Transverse colon (tissue), 4 donors: ENCODE data around the gene KEAP1. TPM values are rescaled to one million over a fixed set of nuclear protein-coding genes. Genes with fewer than 3 reads are reported as not detected.
A peak's percentile ranks its signal among the peaks of the same experiment; 100 is the strongest.
"Not testable (repeated sequence)": the region's sequence is repeated elsewhere in the genome, so short reads cannot be mapped to it uniquely, and the experiment has no call there.

ENCODE experiments used
- DNase-seq: peaks from one replicate; pipeline ENCODE4 v3.0.0-alpha.2; 2019
- H3K27ac ChIP-seq, 4 donors: fragments of 200-600 bp; sonication (generic); 2 replicates each; pipeline ENCODE4 v1.5.1; 2016 to 2018; ENCODE audit warnings: inconsistent platforms in 4 of 4
- H3K27me3 ChIP-seq: fragments of 200-600 bp; sonication (generic); 2 replicates; pipeline ENCODE4 v1.5.1; 2017; ENCODE audit warnings: inconsistent platforms
- H3K36me3 ChIP-seq, 4 donors: fragments of 200-600 bp; sonication (generic); 2 replicates each; pipeline ENCODE4 v1.5.1; 2017 to 2019; ENCODE audit warnings: inconsistent platforms in 4 of 4
- H3K4me1 ChIP-seq, 4 donors: fragments of 200-600 bp; sonication (generic); 2 replicates each; pipeline ENCODE4 v1.5.1; 2017 to 2020; ENCODE audit warnings: inconsistent platforms in 4 of 4
- H3K4me3 ChIP-seq, 4 donors: fragments of 200-600 bp; sonication (generic); 1 replicate in 1 of 4; 2 replicates in 3 of 4; pipeline versions ENCODE4 v1.5.1 to v1.6.1; 2017 to 2019; ENCODE audit warnings: inconsistent platforms in 4 of 4
- H3K9me3 ChIP-seq, 2 donors: fragments of 200-600 bp; sonication (generic); 2 replicates each; pipeline ENCODE4 v1.5.1; 2017 to 2019; ENCODE audit warnings: inconsistent platforms in 2 of 2
- EP300 ChIP-seq: sonication (generic); formaldehyde crosslinking; IDR thresholded peaks from one replicate; pipeline ENCODE4 v1.6.1; 2017; ENCODE audit warnings: antibody characterized with exemption, low read depth
- POLR2A ChIP-seq: fragments of 450-650 bp; IDR thresholded peaks from one replicate; pipeline ENCODE4 v1.6.1; 2016; ENCODE audit warnings: antibody characterized with exemption, mild to moderate bottlenecking, moderate library complexity
- POLR2AphosphoS5 ChIP-seq, 3 donors: sonication (generic); formaldehyde crosslinking; IDR thresholded peaks; one replicate each; pipeline ENCODE4 v1.6.1; 2016; ENCODE audit warnings: antibody characterized with exemption in 3 of 3
- WGBS, 2 donors: methylation state at CpG; one replicate each; pipeline ENCODE4 v1.1.5; 2018; ENCODE audit warnings: low coverage in 1 of 2; 5-methylcytosine and 5-hydroxymethylcytosine counted together
- in situ Hi-C, 4 donors: fragments of 200-750 bp; cut with MboI; loops; one replicate each; pipeline versions ENCODE4 v1.15.0 to v1.15.1; 2017; ENCODE audit warnings: low sequenced_read_pairs in 3 of 4, low pct_ligation_motif_present in 1 of 4, low pct_unique_long_range_greater_than_20kb in 1 of 4
- intact Hi-C: fragments of 100-400 bp; cut with DNase I; formaldehyde crosslinking; loops from one replicate; pipeline ENCODE4 v1.15.1; 2023; ENCODE audit warnings: low total_unique reads
- total RNA-seq, 4 donors: library from RNA; depleted of rRNA; stranded (reverse); fragments of >200 nt; gene quantifications; one replicate each; pipeline ENCODE4 v1.1.0, GENCODE V29; 2016
- TF ChIP-seq, protein P1 (sequence below), 5 experiments: fragments of 200-600 bp in 3 of 5; fragments of 450-650 bp in 2 of 5; sonication (generic) in 3 of 5; IDR thresholded peaks; 1 replicate in 2 of 5; 2 replicates in 3 of 5; pipeline ENCODE4 v1.5.1; 2016 to 2017; ENCODE audit warnings: antibody characterized with exemption in 5 of 5, inconsistent platforms in 3 of 5, mild to moderate bottlenecking in 2 of 5, moderate library complexity in 1 of 5

Gene KEAP1
- 100 to 1,000 TPM in 1 of 4 donors, 10 to 100 TPM in 3; 54.8 to 348 (median 79.1) TPM for total RNA-seq

DNA sequence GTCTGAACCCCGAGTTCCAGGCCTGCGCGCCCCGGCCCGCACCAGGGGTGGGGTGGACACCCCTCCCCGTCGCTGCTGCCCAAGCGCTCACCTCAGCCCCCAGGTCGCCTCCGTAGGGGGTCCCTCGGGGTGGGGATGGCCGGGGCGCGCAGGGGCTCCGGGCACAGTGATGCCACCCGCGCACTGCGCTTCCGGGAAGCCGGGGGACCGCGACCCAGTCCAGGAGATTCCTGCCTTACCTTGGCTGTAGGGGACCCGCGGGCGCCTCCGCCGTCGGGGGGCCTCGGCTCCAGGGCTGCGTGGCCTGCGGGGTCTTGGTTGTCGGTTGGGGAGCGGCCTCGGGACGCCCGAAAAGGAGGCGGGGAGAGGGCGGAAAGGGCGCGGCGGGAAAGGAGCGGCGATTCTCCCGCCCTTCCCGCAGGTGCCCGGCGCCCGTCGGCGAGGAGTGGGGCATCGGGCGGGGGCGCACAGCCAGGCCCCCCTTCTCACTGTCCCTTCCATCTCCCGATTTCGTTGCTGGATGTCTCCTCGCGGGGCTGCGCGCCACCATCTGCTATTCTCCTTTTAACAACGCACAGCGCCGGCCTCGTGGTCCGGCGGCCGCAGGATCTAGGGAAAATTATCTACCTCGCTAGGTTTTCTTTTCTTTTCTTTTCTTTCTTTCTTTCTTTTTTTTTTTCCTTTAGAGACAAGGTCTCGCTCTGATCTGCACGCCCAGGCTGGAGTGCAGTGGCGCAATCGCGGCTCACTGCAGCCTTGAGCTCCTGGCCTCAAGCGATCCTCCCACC is at the start of gene KEAP1:
Gene KEAP1 (minus strand): TSS at position 355 of the 788 bp plus-strand sequence. CDS start 3,323 bp downstream, outside the sequence.
- Histone ChIP-seq H3K27me3 (no peaks in the 10 kb centered on the region), H3K27ac (peak within 1 kb of the TSS; percentile 98 to 100 (median 98)), H3K4me1 (peaks cover 20 to 43% (median 31%) of the 10 kb centered on the region in 4 donors), H3K4me3 (peak within 1 kb of the TSS; percentile 77 to 100 (median 94)), H3K9me3 (no peaks in the 10 kb centered on the region), H3K36me3 (no peaks in the 10 kb centered on the region)
- intact Hi-C loops (loop anchor here (10.0 kb wide), 2 partner anchors 62 to 142 kb away; partner anchors contain the start of genes CDKN2D and KRI1), in situ Hi-C loops (no loop called here)
- WGBS, 2 donors: 7 to 53% methylated on average over 3 to 54 of the region's 73 CpGs
- DNase-seq: peak; percentile 67
- no peak for TF ChIP-seq POLR2A
- peak in 1 of 3 donors; percentile 5 for TF ChIP-seq POLR2AphosphoS5 (IDR thresholded peaks at IDR 0.05)
- no peak for TF ChIP-seq EP300
- TF ChIP-seq, protein P1, sequence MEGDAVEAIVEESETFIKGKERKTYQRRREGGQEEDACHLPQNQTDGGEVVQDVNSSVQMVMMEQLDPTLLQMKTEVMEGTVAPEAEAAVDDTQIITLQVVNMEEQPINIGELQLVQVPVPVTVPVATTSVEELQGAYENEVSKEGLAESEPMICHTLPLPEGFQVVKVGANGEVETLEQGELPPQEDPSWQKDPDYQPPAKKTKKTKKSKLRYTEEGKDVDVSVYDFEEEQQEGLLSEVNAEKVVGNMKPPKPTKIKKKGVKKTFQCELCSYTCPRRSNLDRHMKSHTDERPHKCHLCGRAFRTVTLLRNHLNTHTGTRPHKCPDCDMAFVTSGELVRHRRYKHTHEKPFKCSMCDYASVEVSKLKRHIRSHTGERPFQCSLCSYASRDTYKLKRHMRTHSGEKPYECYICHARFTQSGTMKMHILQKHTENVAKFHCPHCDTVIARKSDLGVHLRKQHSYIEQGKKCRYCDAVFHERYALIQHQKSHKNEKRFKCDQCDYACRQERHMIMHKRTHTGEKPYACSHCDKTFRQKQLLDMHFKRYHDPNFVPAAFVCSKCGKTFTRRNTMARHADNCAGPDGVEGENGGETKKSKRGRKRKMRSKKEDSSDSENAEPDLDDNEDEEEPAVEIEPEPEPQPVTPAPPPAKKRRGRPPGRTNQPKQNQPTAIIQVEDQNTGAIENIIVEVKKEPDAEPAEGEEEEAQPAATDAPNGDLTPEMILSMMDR (IDR thresholded peaks at IDR 0.05): no peak

- H3K9me3 ChIP-seq: no peaks in the 10 kb centered on the region
- intact Hi-C loops: no loop called here
These were observed 49.4 kb upstream of the KEAP1 start for GRCh38 chr19:10552510-10553053.

GRCh38 chr19:10551698-10552301 is 48.6 kb upstream of the KEAP1 start:
- peak; percentile 46 for DNase-seq
- H3K4me3 ChIP-seq: no peak overlapping the region
- peaks cover 3 to 41% (median 13%) of the 10 kb centered on the region in 4 donors for H3K4me1 ChIP-seq
- H3K9me3 ChIP-seq: no peaks in the 10 kb centered on the region
- no peaks in the 10 kb centered on the region for H3K27me3 ChIP-seq
- TF ChIP-seq EP300 (no peak), POLR2AphosphoS5 (IDR thresholded peaks at IDR 0.05) (no peak), POLR2A (no peak)
- TF ChIP-seq, protein P1 (IDR thresholded peaks at IDR 0.05): no peak
- H3K27ac ChIP-seq: peak overlapping the region; percentile 3 to 68 (median 44)
- in situ Hi-C loops (no loop called here), intact Hi-C loops (no loop called here)
- WGBS, 2 donors: 87 to 93% methylated on average over 9 to 12 of the region's 12 CpGs
- H3K36me3 ChIP-seq: peaks cover 0 to 49% (median 17%) of the 10 kb centered on the region in 4 donors

More at GRCh38 chr19:10552510-10553053, 49.4 kb upstream of the KEAP1 start:
- H3K4me1 ChIP-seq: peaks cover 3 to 41% (median 13%) of the 10 kb centered on the region in 4 donors
- WGBS, 2 donors: 35 to 75% methylated on average over 4 to 12 of the region's 12 CpGs
- no peaks in the 10 kb centered on the region for H3K27me3 ChIP-seq
- peaks cover 0 to 44% (median 17%) of the 10 kb centered on the region in 4 donors for H3K36me3 ChIP-seq
- no peak for DNase-seq
- in situ Hi-C loops: no loop called here
- TF ChIP-seq, protein P1 (IDR thresholded peaks at IDR 0.05): no peak
- TF ChIP-seq POLR2AphosphoS5 (IDR thresholded peaks at IDR 0.05): peak in 1 of 3 donors; percentile 5
- no peak overlapping the region for H3K4me3 ChIP-seq
- H3K27ac ChIP-seq: peak overlapping the region; percentile 34 to 55 (median 42)

DNA sequence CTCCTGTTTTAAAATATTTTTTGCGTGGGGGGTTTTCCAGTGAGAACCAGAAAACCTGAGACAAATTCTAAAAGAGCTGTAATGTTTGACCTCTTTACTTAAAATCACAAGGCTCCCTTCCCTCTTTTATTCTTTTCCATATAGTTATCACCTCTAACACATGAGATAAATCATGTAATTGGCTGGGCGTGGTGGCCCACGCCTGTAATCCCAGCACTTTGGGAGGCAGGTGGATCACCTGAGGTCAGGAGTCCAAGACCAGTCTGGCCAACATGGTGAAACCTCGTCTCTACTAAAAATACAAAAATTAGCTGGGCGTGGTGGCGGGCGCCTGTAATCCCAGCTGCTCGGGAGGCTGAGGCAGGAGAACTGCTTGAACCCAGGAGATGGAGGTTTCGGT is 47.9 kb upstream of the KEAP1 start:
- intact Hi-C loops, H3K9me3 ChIP-seq, H3K4me3 ChIP-seq, H3K27me3 ChIP-seq, in situ Hi-C loops: not testable (repeated sequence)
- TF ChIP-seq POLR2AphosphoS5 (IDR thresholded peaks at IDR 0.05): peak in 1 of 3 donors; percentile 42
- Histone ChIP-seq H3K27ac (peak overlapping the region; percentile 35 to 68 (median 56)), H3K4me1 (peaks cover 3 to 44% (median 13%) of the 10 kb centered on the region in 4 donors), H3K36me3 (peaks cover 0 to 50% (median 17%) of the 10 kb centered on the region in 4 donors)
- 60 to 69% methylated on average over 4 to 9 of the region's 9 CpGs for WGBS, 2 donors
- DNase-seq: peak; percentile 66
